Mucosa of descending colon (tissue), 3 donors: Measurements from ENCODE around the gene TNRC6C. TPM values are rescaled to one million over a fixed set of nuclear protein-coding genes. Genes with fewer than 3 reads are reported as not detected.
"Not testable (repeated sequence)": the region's sequence is repeated elsewhere in the genome, so short reads cannot be mapped to it uniquely, and the experiment has no call there.

ENCODE experiments used
- ATAC-seq: fragments of 200-7000 bp; cut with Tn5 transposase; one replicate; pipeline ENCODE4 v1.9.1; 2020; ENCODE audit warnings: mild to moderate bottlenecking, moderate library complexity
- DNase-seq, 3 donors: peaks; one replicate each; pipeline ENCODE4 v3.0.0-alpha.2; 2020
- H3K36me3 ChIP-seq: fragments of 200-600 bp; one replicate; pipeline ENCODE4 v1.8.0; 2021; ENCODE audit warnings: low read depth, mild to moderate bottlenecking
- H3K4me1 ChIP-seq: fragments of 200-600 bp; one replicate; pipeline ENCODE4 v1.8.0; 2021; ENCODE audit warnings: low read depth, mild to moderate bottlenecking
- H3K4me3 ChIP-seq: fragments of 200-600 bp; one replicate; pipeline ENCODE4 v1.8.0; 2021; ENCODE audit warnings: mild to moderate bottlenecking
- H3K9me3 ChIP-seq: fragments of 200-600 bp; one replicate; pipeline ENCODE4 v1.8.0; 2021; ENCODE audit warnings: mild to moderate bottlenecking
- intact Hi-C, 2 donors: fragments of 100-400 bp; cut with DNase I in 1 of 2; cut with micrococcal nuclease in 1 of 2; formaldehyde crosslinking; loops; one replicate each; pipeline versions ENCODE4 v1.11.0 to v1.11.1; 2022; cut with DNase I, micrococcal nuclease
- total RNA-seq, 3 donors: library from RNA; stranded (reverse); fragmentation: NEBNext Ultra II Directional in 2 of 3; extraction: Animal tissue kit (Norgen Biotek cat#: 25700) in 2 of 3; gene quantifications; one replicate each; pipeline versions ENCODE4 v1.2.1 to v1.2.4, GENCODE V29; 2021 to 2023
- TF ChIP-seq, protein P1 (sequence below): fragments of 200-600 bp; IDR thresholded peaks from one replicate; pipeline ENCODE4 v1.8.0; 2022; ENCODE audit warnings: antibody characterized with exemption, mild to moderate bottlenecking
- donor health status: DM: no; HTN: no; CAD: no; lungs with moderate emphysema.
- donor health status: DM: no; HTN: no; CAD: no.
- donor health status: DM: no; HTN: yes; CAD: no.

Gene TNRC6C
- total RNA-seq, 3 donors from 2014 or later = 13.7 to 32.6 (median 20.7) TPM

- Histone ChIP-seq H3K9me3 (no peaks in the 10 kb centered on the region), H3K36me3 (no peaks in the 10 kb centered on the region), H3K4me3 (no peak overlapping the region), H3K4me1 (no peaks in the 10 kb centered on the region)
- TF ChIP-seq, protein P1, sequence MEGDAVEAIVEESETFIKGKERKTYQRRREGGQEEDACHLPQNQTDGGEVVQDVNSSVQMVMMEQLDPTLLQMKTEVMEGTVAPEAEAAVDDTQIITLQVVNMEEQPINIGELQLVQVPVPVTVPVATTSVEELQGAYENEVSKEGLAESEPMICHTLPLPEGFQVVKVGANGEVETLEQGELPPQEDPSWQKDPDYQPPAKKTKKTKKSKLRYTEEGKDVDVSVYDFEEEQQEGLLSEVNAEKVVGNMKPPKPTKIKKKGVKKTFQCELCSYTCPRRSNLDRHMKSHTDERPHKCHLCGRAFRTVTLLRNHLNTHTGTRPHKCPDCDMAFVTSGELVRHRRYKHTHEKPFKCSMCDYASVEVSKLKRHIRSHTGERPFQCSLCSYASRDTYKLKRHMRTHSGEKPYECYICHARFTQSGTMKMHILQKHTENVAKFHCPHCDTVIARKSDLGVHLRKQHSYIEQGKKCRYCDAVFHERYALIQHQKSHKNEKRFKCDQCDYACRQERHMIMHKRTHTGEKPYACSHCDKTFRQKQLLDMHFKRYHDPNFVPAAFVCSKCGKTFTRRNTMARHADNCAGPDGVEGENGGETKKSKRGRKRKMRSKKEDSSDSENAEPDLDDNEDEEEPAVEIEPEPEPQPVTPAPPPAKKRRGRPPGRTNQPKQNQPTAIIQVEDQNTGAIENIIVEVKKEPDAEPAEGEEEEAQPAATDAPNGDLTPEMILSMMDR = no peak
- intact Hi-C loops = no loop called here
- ATAC-seq = no peak
- DNase-seq = no peak
These were observed 15.9 kb downstream of the TNRC6C start for GRCh38 chr17:77974396-77974795.

DNA sequence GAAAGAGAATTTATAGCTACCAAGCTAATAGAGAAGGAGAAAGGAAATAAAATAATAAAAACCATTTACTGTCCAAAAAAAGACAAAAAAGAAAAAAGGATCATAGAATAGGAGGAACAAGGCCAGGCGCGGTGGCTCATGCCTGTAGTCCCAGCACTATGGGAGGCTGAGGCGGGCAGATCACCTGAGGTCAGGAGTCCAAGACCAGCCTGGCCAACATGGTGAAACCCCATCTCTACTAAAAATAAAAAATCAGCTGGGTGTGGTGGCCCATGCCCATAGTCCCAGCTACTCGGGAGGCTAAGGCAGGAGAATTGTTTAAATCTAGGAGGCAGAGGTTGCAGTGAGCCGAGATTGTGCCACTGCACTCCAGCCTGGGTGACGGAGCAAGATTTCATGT, 23.9 kb downstream of the TNRC6C start:
- H3K9me3 ChIP-seq, H3K4me3 ChIP-seq, ATAC-seq, H3K36me3 ChIP-seq, H3K4me1 ChIP-seq, DNase-seq, intact Hi-C loops: not testable (repeated sequence)

DNA sequence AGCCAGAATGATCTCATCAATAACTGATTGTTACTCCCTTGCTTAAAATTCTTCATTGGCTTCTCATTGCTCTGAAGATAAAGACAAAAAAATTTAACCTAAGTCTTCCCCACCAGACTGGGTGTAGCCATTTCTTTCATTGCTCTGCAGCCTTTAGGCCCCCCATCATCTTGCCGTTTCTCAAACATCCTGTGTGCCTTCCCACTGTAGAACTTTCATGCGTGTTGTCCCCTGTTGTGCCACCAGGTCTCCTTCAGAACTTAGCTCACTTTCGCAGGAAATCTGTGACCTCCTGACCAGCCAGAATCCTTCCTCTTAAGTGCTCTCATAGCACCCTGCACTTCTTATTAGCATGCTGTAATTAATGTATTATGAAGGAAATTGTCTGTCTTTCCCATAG, 31.8 kb downstream of the TNRC6C start:
- Histone ChIP-seq H3K36me3 (no peaks in the 10 kb centered on the region), H3K9me3 (no peaks in the 10 kb centered on the region), H3K4me1 (no peaks in the 10 kb centered on the region), H3K4me3 (no peak overlapping the region)
- DNase-seq (no peak), ATAC-seq (no peak)
- TF ChIP-seq, protein P1 = no peak
- intact Hi-C loops = no loop called here

DNA sequence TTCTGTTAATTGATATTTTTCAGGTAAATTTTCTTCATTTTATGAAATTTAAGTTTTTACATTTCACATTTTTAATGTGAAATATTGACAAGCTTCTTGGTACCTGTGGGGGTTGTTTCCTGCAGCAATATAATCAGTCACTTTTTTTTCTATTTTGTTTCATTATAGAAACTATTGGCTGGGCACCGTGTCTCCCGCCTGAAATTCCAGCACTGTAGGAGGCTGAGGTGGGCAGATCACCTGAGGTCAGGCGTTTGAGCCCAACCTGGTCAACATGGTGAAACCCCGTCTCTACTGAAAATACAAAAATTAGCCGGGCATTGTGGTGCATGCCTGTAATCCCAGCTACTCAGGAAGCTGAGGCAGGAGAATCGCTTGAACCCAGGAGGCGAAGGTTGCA, 35.2 kb downstream of the TNRC6C start:
- H3K4me1 ChIP-seq, H3K4me3 ChIP-seq, H3K36me3 ChIP-seq, ATAC-seq, DNase-seq, H3K9me3 ChIP-seq, intact Hi-C loops: not testable (repeated sequence)

GRCh38 chr17:77995146-77995852, 36.8 kb downstream of the TNRC6C start:
- Histone ChIP-seq H3K9me3 (no peaks in the 10 kb centered on the region), H3K36me3 (no peaks in the 10 kb centered on the region), H3K4me3 (no peak overlapping the region), H3K4me1 (no peaks in the 10 kb centered on the region)
- TF ChIP-seq, protein P1 = no peak
- no peak for ATAC-seq
- no peak for DNase-seq
- intact Hi-C loops = no loop called here

DNA sequence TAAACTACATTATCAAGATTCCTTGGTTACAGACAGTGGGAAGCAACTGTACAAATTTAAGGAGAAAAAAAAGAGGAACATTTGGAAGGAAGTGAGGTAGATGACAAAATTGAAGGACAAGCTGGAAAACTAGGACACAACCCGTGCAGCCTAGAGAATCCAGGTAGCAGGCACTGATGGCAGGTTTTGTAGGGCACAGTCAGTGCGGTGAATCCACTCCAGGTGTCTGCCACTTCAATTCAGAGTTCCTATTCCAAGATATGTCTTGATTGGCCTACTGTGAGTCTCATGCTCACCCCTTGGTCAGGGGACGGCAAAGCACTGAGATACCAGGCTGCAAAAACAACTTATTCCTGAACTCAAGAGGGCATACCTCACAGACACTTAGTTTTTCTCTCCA, 37.8 kb downstream of the TNRC6C start:
- no peaks in the 10 kb centered on the region for H3K36me3 ChIP-seq
- ATAC-seq (no peak), DNase-seq (no peak)
- H3K4me3 ChIP-seq = no peak overlapping the region
- no peaks in the 10 kb centered on the region for H3K9me3 ChIP-seq
- H3K4me1 ChIP-seq = no peaks in the 10 kb centered on the region
- TF ChIP-seq, protein P1 = no peak
- intact Hi-C loops = no loop called here
